HG02763 (cell line): ENCODE measurements around the gene GATA5.

ENCODE experiments used
- ATAC-seq: cut with Tn5 transposase; IDR thresholded peaks from one replicate; pipeline ENCODE4 v1.9.1; 2021; ENCODE audit warnings: mild to moderate bottlenecking, moderate library complexity; ENCODE audit not compliant: unreplicated experiment

Gene GATA5

DNA sequence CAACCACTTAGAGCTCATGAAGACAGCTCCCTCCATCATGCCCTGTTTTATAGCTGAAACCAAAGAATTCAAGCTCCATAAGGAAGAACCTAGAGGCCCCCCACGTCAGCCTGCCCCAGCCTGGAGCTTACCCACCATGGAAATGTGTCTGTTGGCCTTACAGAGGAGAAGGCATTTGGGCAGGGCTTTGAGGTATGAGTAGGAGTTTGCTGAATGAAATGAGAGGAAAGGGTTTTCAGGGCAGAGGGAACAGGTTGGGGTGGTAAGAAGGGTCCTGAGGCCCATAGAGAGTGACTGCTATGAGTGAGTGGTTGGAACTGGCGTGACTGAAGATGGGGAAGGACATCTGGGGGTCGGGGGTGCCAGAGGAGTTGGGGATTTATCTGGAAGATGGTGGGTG lies 12.7 kb upstream of the GATA5 start:
- ATAC-seq: no peak

DNA sequence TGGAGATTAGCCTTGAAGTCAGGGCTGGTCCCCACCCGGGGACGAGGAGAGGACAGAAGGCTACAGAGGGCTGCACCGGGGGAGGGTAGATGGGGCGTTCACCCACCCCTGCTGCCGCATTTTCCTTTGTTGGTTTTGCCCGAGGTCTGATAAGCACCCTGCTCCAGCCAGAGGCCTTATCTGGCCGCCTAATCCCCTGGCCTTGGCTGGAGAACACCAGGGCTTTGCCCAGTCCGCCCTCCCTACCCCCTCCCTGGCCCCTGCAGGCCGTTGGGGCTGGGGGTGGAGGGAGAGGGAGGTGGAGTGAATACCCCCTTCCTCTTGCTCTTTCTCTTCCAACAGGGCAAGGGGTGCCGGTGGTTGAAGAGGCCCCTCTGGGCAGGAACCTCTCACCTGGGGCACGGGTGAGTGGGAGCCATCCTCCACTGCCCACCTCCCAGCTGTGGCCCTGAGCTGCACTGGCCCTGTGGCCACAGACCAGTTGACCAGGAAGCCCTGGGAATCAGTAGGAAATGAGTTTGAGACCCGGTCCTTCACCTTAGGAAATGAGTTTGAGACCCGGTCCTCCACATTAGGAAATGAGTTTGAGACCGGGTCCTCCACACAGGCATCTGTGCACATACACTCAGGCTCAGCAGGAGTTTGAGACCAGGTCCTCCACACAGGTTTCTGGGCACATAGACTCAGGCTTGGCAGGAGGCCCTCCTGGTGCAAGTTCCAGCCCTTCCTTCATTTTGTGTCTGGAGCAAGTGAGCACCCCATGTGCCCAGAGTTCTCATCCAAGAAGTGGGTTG lies 12.0 kb upstream of the GATA5 start:
- no peak for ATAC-seq

DNA sequence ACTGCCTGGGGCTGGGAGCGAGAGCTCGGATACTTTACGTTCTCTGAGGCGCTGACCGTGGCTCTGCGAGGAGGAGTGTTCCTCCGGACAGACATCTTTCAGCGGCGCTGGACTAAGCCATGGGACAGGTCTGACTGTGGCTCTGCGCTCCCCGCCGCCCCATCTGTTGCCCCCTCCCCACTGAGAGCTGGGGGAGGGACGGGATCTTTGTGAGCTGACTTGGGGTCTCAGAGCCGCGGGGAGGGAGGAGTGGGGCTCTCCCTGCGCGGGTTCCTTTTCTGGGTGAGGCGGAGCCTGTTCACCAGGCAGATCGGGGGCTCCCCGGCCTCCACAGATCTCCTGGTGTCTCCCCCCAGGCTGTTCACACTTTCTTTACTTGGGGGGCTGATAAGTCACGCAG lies 11.3 kb upstream of the GATA5 start:
- no peak for ATAC-seq

DNA sequence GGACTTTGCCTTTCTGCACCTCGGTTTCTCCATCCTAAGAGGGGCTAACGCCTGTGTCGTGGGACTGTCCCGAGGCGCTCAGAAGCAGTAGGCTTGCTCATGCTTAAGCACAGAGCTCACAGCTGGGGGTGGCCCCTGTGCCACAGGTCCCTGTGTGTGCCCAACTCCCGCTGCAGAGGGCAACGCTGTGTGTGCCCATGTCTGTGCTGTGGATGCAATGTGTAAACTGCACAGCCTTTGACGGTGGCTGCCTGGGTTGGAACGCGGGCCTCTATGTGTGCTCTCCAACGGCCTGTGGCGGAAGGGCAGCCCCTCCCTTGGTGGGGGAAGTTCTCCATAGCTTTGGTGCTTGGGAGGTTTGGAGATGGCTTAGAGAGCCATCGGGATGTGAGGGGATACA lies 10.7 kb upstream of the GATA5 start:
- no peak for ATAC-seq

- no peak for ATAC-seq
These were observed 9.9 kb upstream of the GATA5 start for GRCh38 chr20:62485701-62486089.

DNA sequence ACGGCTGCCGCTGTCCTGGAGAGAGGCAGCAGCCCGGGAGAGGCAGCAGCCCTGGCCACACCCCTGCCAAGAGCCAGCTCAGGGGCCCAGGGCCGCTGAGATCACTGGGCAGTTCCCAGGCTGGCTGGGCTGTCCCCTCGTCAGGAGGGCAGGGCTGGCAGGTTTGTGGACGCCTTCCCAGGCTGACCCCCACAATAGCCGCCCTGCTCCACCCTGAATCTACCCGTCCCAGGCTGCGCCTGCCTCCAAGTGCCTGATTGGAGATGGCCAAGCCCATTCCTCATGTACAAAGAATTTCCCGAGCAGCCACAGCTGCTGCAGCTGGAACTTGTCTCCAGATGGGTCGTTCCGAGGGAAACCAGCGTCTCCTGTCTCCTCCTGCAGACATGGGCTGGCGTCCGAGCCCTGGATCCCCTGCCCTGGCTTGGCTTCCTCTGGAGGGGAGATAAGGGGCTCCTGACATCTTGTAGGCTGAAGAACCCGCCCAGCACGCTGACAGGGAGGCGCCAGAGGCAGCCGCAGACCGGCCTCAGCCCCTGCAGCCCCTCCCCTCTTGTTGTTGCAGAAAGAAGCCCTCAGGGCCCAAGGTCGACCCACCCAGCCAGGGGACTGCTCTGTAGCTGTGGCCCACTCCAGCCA lies 9.4 kb upstream of the GATA5 start:
- no peak for ATAC-seq

GRCh38 chr20:62484478-62484877 lies 8.7 kb upstream of the GATA5 start:
- no peak for ATAC-seq

GRCh38 chr20:62483613-62484458 lies 8.0 kb upstream of the GATA5 start:
- ATAC-seq: no peak

DNA sequence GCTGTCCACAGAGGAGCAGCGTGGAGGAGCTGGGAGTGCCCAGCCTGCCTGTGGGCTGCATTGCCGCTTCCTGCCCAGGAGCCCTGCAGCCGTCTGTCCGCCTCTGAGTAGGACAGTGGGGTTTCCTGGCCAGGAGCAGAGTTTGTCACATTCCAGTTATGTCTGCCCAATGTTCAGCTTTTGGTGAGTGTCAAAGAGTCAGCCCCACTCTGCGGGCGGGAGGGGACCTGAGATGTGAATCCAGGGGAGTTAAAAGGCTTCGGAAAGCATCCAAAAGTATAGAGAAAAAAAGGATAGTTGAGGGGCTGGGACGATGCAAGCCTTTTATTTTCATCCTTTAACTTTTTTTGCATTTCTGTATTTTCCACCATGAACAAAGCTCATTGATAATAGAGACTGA lies 7.2 kb upstream of the GATA5 start:
- no peak for ATAC-seq

- ATAC-seq: no peak
These were observed 6.5 kb upstream of the GATA5 start for GRCh38 chr20:62482146-62482809.

- ATAC-seq: no peak
These were observed 5.8 kb upstream of the GATA5 start for GRCh38 chr20:62481425-62482145.

GRCh38 chr20:62480318-62480717 lies 4.5 kb upstream of the GATA5 start:
- ATAC-seq: no peak

GRCh38 chr20:62479656-62480055 lies 3.9 kb upstream of the GATA5 start:
- no peak for ATAC-seq

- ATAC-seq: no peak
These were observed 3.4 kb upstream of the GATA5 start for GRCh38 chr20:62479156-62479555.

GRCh38 chr20:62477669-62478455 lies 2.1 kb upstream of the GATA5 start:
- no peak for ATAC-seq

DNA sequence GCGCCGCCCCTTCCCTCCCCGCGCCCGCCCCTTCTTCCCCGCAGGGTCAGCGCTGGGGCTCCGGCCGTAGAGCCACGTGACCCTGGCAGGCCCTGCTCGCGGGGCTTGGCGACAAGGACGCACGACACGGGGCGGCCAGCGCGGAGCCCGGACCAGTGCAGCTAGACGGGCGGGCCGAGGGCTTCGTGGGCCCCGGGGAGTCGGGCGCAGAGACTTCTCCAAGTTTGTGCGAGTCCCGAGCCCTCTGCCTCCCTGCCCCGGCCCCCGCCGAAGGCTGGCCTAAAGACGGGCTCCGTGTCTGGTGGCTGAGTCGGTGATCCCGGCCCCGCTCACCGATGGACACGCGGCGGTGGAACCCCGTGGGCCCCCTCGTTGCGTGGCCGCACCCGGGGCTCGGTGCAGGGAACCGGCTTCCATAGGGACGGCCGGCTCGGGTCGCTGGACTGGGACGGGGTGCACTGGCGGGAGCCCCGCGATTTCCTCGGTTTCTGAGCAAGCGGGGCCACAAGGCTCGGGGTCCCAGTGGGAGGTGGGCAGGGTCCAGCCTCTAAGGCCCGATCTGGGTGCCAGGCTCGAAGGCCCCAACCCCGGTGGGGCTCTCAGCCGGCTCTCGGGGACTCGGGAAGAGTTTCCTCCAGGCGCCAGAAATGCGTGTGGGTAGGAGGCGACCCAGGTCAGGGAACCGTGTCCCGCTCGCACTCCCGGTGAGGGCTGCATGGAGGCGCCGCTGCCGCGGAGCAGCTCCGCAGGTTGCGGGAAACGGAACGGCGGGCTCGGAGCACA lies 452 bp upstream of the GATA5 start:
- ATAC-seq: no peak

DNA sequence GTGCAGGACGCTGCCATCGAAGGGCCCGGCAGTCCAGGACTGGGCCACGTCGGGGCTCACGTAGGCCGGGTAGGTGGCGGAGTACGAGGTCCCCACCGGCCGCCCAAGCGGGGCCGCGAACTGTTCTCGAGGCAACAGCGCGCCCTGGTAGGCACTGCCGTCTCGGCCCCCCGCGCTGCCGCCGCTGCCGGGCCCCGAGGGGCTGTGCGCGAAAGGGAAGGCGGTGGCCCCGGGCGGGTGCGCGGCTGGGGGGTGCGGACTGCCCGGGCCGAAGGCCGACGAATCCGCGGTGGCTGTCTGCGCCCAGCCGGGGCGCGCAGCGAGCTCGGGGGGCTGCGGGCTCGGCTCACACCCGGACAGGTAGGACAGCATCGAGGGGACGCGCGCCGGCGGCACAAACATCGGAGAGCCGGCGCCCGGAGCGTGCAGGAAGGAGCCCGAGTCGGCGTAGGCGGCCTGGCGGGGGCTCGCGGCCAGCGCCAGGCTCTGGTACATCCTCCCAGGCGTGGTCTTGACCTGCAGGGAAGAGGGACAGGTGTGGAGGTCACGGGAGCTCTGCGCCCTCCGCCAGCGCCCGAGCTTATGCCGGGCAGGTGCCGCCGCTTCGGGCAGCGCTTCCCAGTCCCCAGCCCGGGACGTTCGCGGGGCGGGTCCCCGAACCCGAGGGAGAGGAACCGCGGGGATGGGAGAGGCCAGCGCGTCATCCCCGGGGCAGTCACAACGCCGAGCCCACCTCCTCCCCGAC lies 596 bp downstream of the GATA5 start:
- no peak for ATAC-seq

GRCh38 chr20:62474604-62475026 lies 1.2 kb downstream of the GATA5 start:
- ATAC-seq: no peak
